ENCODE results near the gene MRPL24. TPM values are rescaled to one million over a fixed set of nuclear protein-coding genes. Genes with fewer than 3 reads are reported as not detected.

MRPL24 gene
- total and polyA plus RNA-seq, 9 of the 15 experiments (the other 6 are each of a cell fraction or from before 2014, with no cell fraction given) = 74.3 to 267 (median 113) TPM

DNA sequence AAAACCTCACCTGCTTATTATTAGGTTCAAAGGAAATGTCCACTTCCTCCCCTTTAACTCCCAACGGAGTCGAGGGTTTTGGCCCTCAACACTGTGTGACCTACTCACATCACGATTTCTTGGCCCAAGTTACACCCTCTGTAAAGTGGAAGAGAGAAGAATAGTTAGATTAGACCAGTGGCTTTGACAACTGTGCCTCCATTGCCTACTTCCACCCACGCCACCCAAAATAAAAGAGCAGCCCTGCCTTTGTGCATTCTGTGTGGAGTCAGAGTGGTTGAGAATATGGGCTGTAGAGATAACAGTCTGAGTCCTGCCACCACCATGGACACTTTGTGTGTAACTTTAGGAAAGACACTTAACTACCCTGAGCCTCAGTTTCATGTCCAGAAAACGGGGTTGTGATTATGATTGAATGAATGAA is 14.7 kb upstream of the MRPL24 start (continued):
- TF ChIP-seq, protein P1, sequence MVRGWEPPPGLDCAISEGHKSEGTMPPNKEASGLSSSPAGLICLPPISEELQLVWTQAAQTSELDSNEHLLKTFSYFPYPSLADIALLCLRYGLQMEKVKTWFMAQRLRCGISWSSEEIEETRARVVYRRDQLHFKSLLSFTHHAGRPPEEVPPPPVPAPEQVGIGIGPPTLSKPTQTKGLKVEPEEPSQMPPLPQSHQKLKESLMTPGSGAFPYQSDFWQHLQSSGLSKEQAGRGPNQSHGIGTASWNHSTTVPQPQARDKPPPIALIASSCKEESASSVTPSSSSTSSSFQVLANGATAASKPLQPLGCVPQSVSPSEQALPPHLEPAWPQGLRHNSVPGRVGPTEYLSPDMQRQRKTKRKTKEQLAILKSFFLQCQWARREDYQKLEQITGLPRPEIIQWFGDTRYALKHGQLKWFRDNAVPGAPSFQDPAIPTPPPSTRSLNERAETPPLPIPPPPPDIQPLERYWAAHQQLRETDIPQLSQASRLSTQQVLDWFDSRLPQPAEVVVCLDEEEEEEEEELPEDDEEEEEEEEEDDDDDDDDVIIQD (CRISPR knock-in tag; IDR thresholded peaks at IDR 0.05) = no peak
- TF ChIP-seq, protein P2, sequence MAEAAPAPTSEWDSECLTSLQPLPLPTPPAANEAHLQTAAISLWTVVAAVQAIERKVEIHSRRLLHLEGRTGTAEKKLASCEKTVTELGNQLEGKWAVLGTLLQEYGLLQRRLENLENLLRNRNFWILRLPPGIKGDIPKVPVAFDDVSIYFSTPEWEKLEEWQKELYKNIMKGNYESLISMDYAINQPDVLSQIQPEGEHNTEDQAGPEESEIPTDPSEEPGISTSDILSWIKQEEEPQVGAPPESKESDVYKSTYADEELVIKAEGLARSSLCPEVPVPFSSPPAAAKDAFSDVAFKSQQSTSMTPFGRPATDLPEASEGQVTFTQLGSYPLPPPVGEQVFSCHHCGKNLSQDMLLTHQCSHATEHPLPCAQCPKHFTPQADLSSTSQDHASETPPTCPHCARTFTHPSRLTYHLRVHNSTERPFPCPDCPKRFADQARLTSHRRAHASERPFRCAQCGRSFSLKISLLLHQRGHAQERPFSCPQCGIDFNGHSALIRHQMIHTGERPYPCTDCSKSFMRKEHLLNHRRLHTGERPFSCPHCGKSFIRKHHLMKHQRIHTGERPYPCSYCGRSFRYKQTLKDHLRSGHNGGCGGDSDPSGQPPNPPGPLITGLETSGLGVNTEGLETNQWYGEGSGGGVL (CRISPR knock-in tag; IDR thresholded peaks at IDR 0.05) = 0 out of 2 replicates have a peak, but pooled peaks have one; percentile 9
- TF ChIP-seq NCOA1 (IDR thresholded peaks at IDR 0.05; ENCODE audit: low read depth) (no peak), SIRT6 (IDR thresholded peaks at IDR 0.05; ENCODE audit: low read depth, low read length) (no peak), ZNF551 (CRISPR knock-in tag; IDR thresholded peaks at IDR 0.05) (no peak), ELF1 (tag; IDR thresholded peaks at IDR 0.05) (no peak), KDM5B (IDR thresholded peaks at IDR 0.05; ENCODE audit: insufficient replicate concordance, low read depth, low read length) (no peak), POLR2G (IDR thresholded peaks at IDR 0.05; ENCODE audit: low read depth, low read length) (no peak)
- TF ChIP-seq, protein P3, sequence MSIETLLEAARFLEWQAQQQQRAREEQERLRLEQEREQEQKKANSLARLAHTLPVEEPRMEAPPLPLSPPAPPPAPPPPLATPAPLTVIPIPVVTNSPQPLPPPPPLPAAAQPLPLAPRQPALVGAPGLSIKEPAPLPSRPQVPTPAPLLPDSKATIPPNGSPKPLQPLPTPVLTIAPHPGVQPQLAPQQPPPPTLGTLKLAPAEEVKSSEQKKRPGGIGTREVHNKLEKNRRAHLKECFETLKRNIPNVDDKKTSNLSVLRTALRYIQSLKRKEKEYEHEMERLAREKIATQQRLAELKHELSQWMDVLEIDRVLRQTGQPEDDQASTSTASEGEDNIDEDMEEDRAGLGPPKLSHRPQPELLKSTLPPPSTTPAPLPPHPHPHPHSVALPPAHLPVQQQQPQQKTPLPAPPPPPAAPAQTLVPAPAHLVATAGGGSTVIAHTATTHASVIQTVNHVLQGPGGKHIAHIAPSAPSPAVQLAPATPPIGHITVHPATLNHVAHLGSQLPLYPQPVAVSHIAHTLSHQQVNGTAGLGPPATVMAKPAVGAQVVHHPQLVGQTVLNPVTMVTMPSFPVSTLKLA (conservative IDR thresholded peaks at IDR 0.05) = no peak
- TF ChIP-seq, protein P4, sequence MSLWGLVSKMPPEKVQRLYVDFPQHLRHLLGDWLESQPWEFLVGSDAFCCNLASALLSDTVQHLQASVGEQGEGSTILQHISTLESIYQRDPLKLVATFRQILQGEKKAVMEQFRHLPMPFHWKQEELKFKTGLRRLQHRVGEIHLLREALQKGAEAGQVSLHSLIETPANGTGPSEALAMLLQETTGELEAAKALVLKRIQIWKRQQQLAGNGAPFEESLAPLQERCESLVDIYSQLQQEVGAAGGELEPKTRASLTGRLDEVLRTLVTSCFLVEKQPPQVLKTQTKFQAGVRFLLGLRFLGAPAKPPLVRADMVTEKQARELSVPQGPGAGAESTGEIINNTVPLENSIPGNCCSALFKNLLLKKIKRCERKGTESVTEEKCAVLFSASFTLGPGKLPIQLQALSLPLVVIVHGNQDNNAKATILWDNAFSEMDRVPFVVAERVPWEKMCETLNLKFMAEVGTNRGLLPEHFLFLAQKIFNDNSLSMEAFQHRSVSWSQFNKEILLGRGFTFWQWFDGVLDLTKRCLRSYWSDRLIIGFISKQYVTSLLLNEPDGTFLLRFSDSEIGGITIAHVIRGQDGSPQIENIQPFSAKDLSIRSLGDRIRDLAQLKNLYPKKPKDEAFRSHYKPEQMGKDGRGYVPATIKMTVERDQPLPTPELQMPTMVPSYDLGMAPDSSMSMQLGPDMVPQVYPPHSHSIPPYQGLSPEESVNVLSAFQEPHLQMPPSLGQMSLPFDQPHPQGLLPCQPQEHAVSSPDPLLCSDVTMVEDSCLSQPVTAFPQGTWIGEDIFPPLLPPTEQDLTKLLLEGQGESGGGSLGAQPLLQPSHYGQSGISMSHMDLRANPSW (CRISPR knock-in tag; IDR thresholded peaks at IDR 0.05) = no peak
- TF ChIP-seq, protein P5, sequence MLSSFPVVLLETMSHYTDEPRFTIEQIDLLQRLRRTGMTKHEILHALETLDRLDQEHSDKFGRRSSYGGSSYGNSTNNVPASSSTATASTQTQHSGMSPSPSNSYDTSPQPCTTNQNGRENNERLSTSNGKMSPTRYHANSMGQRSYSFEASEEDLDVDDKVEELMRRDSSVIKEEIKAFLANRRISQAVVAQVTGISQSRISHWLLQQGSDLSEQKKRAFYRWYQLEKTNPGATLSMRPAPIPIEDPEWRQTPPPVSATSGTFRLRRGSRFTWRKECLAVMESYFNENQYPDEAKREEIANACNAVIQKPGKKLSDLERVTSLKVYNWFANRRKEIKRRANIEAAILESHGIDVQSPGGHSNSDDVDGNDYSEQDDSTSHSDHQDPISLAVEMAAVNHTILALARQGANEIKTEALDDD (IDR thresholded peaks at IDR 0.05) = peak; percentile 82
- TF ChIP-seq, protein P6, sequence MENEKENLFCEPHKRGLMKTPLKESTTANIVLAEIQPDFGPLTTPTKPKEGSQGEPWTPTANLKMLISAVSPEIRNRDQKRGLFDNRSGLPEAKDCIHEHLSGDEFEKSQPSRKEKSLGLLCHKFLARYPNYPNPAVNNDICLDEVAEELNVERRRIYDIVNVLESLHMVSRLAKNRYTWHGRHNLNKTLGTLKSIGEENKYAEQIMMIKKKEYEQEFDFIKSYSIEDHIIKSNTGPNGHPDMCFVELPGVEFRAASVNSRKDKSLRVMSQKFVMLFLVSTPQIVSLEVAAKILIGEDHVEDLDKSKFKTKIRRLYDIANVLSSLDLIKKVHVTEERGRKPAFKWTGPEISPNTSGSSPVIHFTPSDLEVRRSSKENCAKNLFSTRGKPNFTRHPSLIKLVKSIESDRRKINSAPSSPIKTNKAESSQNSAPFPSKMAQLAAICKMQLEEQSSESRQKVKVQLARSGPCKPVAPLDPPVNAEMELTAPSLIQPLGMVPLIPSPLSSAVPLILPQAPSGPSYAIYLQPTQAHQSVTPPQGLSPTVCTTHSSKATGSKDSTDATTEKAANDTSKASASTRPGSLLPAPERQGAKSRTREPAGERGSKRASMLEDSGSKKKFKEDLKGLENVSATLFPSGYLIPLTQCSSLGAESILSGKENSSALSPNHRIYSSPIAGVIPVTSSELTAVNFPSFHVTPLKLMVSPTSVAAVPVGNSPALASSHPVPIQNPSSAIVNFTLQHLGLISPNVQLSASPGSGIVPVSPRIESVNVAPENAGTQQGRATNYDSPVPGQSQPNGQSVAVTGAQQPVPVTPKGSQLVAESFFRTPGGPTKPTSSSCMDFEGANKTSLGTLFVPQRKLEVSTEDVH (IDR thresholded peaks at IDR 0.05; ENCODE audit: low read depth, partially characterized antibody) = no peak
- TF ChIP-seq, protein P7, sequence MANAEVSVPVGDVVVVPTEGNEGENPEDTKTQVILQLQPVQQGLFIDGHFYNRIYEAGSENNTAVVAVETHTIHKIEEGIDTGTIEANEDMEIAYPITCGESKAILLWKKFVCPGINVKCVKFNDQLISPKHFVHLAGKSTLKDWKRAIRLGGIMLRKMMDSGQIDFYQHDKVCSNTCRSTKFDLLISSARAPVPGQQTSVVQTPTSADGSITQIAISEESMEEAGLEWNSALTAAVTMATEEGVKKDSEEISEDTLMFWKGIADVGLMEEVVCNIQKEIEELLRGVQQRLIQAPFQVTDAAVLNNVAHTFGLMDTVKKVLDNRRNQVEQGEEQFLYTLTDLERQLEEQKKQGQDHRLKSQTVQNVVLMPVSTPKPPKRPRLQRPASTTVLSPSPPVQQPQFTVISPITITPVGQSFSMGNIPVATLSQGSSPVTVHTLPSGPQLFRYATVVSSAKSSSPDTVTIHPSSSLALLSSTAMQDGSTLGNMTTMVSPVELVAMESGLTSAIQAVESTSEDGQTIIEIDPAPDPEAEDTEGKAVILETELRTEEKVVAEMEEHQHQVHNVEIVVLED (CRISPR knock-in tag; IDR thresholded peaks at IDR 0.05) = 0 out of 2 replicates have a peak, but pooled peaks have one; percentile 39
